K562 (cell line): Measurements from ENCODE around the gene ENOSF1. TPM values are rescaled to one million over a fixed set of nuclear protein-coding genes. Genes with fewer than 3 reads are reported as not detected.
A peak's percentile ranks its signal among the peaks of the same experiment; 100 is the strongest.

Experiments
- BACH1 ChIP-seq: fragments of 200-800 bp; sonication (Bioruptor generic); IDR thresholded peaks from 2 replicates; pipeline ENCODE4 v1.6.1; 2016; ENCODE audit warnings: missing genetic modification characterization, missing compliant biosample characterization
- BRD4 ChIP-seq: fragments of 200-600 bp; sonication (generic); IDR thresholded peaks from 2 replicates; pipeline ENCODE4 v1.6.1; 2017; ENCODE audit warnings: inconsistent platforms
- E2F3 ChIP-seq: fragments of 250-450 bp; sonication (Bioruptor Pico); IDR thresholded peaks from 2 replicates; pipeline ENCODE4 v1.4.0; 2020; ENCODE audit warnings: mild to moderate bottlenecking
- ELF1 ChIP-seq: fragments of 200-800 bp; sonication (Bioruptor generic); IDR thresholded peaks from 2 replicates; pipeline ENCODE4 v1.6.1; 2016; ENCODE audit warnings: missing genetic modification characterization, missing compliant biosample characterization
- ESRRA ChIP-seq: fragments of 450-650 bp; IDR thresholded peaks from 2 replicates; pipeline ENCODE4 v1.6.1; 2014; ENCODE audit warnings: low read depth, mild to moderate bottlenecking, moderate library complexity, borderline replicate concordance
- FOXK1 ChIP-seq: sonication (generic); formaldehyde crosslinking; IDR thresholded peaks from 2 replicates; pipeline ENCODE4 v1.8.0; 2022; ENCODE audit warnings: missing genetic modification reagents, mild to moderate bottlenecking, borderline replicate concordance
- GTF2F1 ChIP-seq: IDR thresholded peaks from 2 replicates; pipeline ENCODE4 v1.6.1; 2011; ENCODE audit warnings: low read depth, low read length, improper control_type of control experiment
- KLF13 ChIP-seq: fragments of 450-650 bp; IDR thresholded peaks from 2 replicates; pipeline ENCODE4 v1.6.1; 2016; ENCODE audit warnings: missing genetic modification characterization, low read depth, mild to moderate bottlenecking, missing compliant biosample characterization, moderate library complexity, borderline replicate concordance
- MED1 ChIP-seq: sonication (generic); formaldehyde crosslinking; IDR thresholded peaks from 2 replicates; pipeline ENCODE4 v1.8.1; 2023; ENCODE audit warnings: missing genetic modification reagents, borderline replicate concordance
- MLX ChIP-seq, 2 experiments: fragments of 450-650 bp in 1 of 2; sonication (generic) in 1 of 2; formaldehyde crosslinking; conservative IDR thresholded peaks; 2 replicates each; pipeline versions ENCODE4 v1.4.0 to v1.8.1; 2020 to 2022; ENCODE audit warnings: mild to moderate bottlenecking in 1 of 2, missing genetic modification reagents in 1 of 2
- PHF21A ChIP-seq: fragments of 450-650 bp; IDR thresholded peaks from 2 replicates; pipeline ENCODE4 v1.6.1; 2017; ENCODE audit warnings: low read depth, borderline replicate concordance
- RBFOX2 ChIP-seq: fragments of 200-400 bp; formaldehyde crosslinking; IDR thresholded peaks from 2 replicates; pipeline ENCODE4 v1.6.1; 2017; ENCODE audit warnings: low read depth, mild to moderate bottlenecking, low read length, moderate library complexity
- RHOXF2B ChIP-seq: fragments of 250-450 bp; sonication (Bioruptor Pico); conservative IDR thresholded peaks from 2 replicates; pipeline ENCODE4 v1.5.1; 2021
- TEAD1 ChIP-seq, 2 experiments: fragments of 450-650 bp in 1 of 2; sonication (generic) in 1 of 2; formaldehyde crosslinking; IDR thresholded peaks; 2 replicates each; pipeline versions ENCODE4 v1.4.0 to v1.8.0; 2020 to 2022; ENCODE audit warnings: mild to moderate bottlenecking in 2 of 2, missing genetic modification reagents in 1 of 2
- TFAM ChIP-seq: fragments of 250-450 bp; sonication (Bioruptor Pico); conservative IDR thresholded peaks from 2 replicates; pipeline ENCODE4 v1.5.0; 2021; ENCODE audit warnings: mild to moderate bottlenecking, moderate library complexity
- U2AF1 ChIP-seq: fragments of 200-400 bp; formaldehyde crosslinking; optimal IDR thresholded peaks from 2 replicates; pipeline ENCODE3; 2017; ENCODE audit warnings: mild to moderate bottlenecking, low read depth, low read length, moderate library complexity
- polyA plus RNA-seq, 8 experiments: library from polyadenylated mRNA; depleted of rRNA in 4 of 8; stranded (reverse) in 5 of 8; unstranded in 3 of 8; fragments of >200 nt; fragmentation: Nextera tagmentation in 2 of 8; fragmentation: Illumina TruSeq in 1 of 8; extraction: Ambion mirVana in 2 of 8; extraction: Trizol in 1 of 8; gene quantifications; 2 replicates each; pipeline versions ENCODE4 v1.2.1 to v1.2.3, GENCODE V29; 2011 to 2014; ENCODE audit warnings: inconsistent platforms in 1 of 8, missing spikeins in 1 of 8
- total RNA-seq, 7 experiments: library from RNA; depleted of rRNA in 6 of 7; stranded (reverse); fragments of >200 nt in 6 of 7; fragmentation: Illumina TruSeq in 2 of 7; extraction: Trizol in 2 of 7; gene quantifications; 2 replicates each; pipeline versions ENCODE4 v1.2.1 to v1.2.3, GENCODE V29; 2011 to 2021; ENCODE audit warnings: low replicate concordance in 1 of 7
- TF ChIP-seq, protein P1 (sequence below): sonication (generic); formaldehyde crosslinking; IDR thresholded peaks from 2 replicates; pipeline ENCODE4 v1.8.0; 2022; ENCODE audit warnings: mild to moderate bottlenecking, missing genetic modification reagents
- TF ChIP-seq, protein P2 (sequence below): fragments of 450-650 bp; IDR thresholded peaks from 2 replicates; pipeline ENCODE4 v1.6.1; 2016; ENCODE audit warnings: borderline replicate concordance
- TF ChIP-seq, protein P3 (sequence below): fragments of 200-800 bp; sonication (Bioruptor generic); IDR thresholded peaks from 2 replicates; pipeline ENCODE4 v1.6.1; 2017; ENCODE audit warnings: missing genetic modification characterization, missing compliant biosample characterization

Gene ENOSF1
- total and polyA plus RNA-seq, 9 of the 15 experiments (the other 6 are each of a cell fraction or from before 2014, with no cell fraction given) = 15.5 to 66.4 (median 46.5) TPM

- TF ChIP-seq, protein P1, sequence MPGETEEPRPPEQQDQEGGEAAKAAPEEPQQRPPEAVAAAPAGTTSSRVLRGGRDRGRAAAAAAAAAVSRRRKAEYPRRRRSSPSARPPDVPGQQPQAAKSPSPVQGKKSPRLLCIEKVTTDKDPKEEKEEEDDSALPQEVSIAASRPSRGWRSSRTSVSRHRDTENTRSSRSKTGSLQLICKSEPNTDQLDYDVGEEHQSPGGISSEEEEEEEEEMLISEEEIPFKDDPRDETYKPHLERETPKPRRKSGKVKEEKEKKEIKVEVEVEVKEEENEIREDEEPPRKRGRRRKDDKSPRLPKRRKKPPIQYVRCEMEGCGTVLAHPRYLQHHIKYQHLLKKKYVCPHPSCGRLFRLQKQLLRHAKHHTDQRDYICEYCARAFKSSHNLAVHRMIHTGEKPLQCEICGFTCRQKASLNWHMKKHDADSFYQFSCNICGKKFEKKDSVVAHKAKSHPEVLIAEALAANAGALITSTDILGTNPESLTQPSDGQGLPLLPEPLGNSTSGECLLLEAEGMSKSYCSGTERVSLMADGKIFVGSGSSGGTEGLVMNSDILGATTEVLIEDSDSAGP (CRISPR knock-in tag) = peak; percentile 69; the same call in 1 of the 2 replicates
- TF ChIP-seq RHOXF2B (CRISPR knock-in tag) (no peak), TEAD1 (CRISPR knock-in tag; IDR thresholded peaks at IDR 0.05) (0 out of 4 replicates have a peak, but pooled peaks of 1 of the 2 experiments have one; percentile 69), FOXK1 (0 out of 2 replicates have a peak, but pooled peaks have one; percentile 76), PHF21A (0 out of 2 replicates have a peak, but pooled peaks have one; percentile 32), GTF2F1 (peak; percentile 78; the same call in 1 of the 2 replicates), MLX (CRISPR knock-in tag; conservative IDR thresholded peaks at IDR 0.05) (peak in 1 of 2 experiments; percentile 48; a peak in 1 of 4 replicates), ESRRA (peak; percentile 55; the same call in 1 of the 2 replicates), U2AF1 (peak; percentile 73), MED1 (CRISPR knock-in tag) (no peak), TFAM (no peak), E2F3 (CRISPR knock-in tag) (peak; percentile 90), RBFOX2 (peak; percentile 98), BRD4 (peak; percentile 40; the same call in 1 of the 2 replicates), ELF1 (tag) (peak; percentile 50; the same call in 1 of the 2 replicates), BACH1 (tag) (no peak), KLF13 (tag) (peak; percentile 60)
- TF ChIP-seq, protein P2, sequence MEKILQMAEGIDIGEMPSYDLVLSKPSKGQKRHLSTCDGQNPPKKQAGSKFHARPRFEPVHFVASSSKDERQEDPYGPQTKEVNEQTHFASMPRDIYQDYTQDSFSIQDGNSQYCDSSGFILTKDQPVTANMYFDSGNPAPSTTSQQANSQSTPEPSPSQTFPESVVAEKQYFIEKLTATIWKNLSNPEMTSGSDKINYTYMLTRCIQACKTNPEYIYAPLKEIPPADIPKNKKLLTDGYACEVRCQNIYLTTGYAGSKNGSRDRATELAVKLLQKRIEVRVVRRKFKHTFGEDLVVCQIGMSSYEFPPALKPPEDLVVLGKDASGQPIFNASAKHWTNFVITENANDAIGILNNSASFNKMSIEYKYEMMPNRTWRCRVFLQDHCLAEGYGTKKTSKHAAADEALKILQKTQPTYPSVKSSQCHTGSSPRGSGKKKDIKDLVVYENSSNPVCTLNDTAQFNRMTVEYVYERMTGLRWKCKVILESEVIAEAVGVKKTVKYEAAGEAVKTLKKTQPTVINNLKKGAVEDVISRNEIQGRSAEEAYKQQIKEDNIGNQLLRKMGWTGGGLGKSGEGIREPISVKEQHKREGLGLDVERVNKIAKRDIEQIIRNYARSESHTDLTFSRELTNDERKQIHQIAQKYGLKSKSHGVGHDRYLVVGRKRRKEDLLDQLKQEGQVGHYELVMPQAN = peak; percentile 79; the same call in 1 of the 2 replicates
- TF ChIP-seq, protein P3, sequence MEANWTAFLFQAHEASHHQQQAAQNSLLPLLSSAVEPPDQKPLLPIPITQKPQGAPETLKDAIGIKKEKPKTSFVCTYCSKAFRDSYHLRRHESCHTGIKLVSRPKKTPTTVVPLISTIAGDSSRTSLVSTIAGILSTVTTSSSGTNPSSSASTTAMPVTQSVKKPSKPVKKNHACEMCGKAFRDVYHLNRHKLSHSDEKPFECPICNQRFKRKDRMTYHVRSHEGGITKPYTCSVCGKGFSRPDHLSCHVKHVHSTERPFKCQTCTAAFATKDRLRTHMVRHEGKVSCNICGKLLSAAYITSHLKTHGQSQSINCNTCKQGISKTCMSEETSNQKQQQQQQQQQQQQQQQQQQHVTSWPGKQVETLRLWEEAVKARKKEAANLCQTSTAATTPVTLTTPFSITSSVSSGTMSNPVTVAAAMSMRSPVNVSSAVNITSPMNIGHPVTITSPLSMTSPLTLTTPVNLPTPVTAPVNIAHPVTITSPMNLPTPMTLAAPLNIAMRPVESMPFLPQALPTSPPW (CRISPR knock-in tag) = peak; percentile 64
These were observed 54.2 kb downstream of the ENOSF1 start (continued) for GRCh38 chr18:658001-658946.
